ENCODE data around the gene CLIP4. TPM values are rescaled to one million over a fixed set of nuclear protein-coding genes. Genes with fewer than 3 reads are reported as not detected.

Gene CLIP4
- total RNA-seq, 1 donor from 2014 or later = 102 TPM

- DNase-seq (ENCODE audit: low read depth) = no peak
- Histone ChIP-seq H3K36me3 (ENCODE audit: control insufficient read depth, insufficient read depth, low read length) (no peaks in the 10 kb centered on the region), H3K4me3 (ENCODE audit: low read depth, low read length) (no peak overlapping the region), H3K27me3 (ENCODE audit: control insufficient read depth, insufficient read depth, low read length) (no peaks in the 10 kb centered on the region)
- no peak for TF ChIP-seq CTCF (IDR thresholded peaks at IDR 0.05; ENCODE audit: insufficient read depth, low read length, severe bottlenecking)
- no peak for FAIRE-seq
These were observed 43.9 kb upstream of the CLIP4 start for GRCh38 chr2:29071032-29071975.

- no peak for FAIRE-seq
- Histone ChIP-seq H3K36me3 (ENCODE audit: control insufficient read depth, insufficient read depth, low read length) (no peaks in the 10 kb centered on the region), H3K4me3 (ENCODE audit: low read depth, low read length) (no peak overlapping the region), H3K27me3 (ENCODE audit: control insufficient read depth, insufficient read depth, low read length) (no peaks in the 10 kb centered on the region)
- DNase-seq (ENCODE audit: low read depth) = no peak
- TF ChIP-seq CTCF (IDR thresholded peaks at IDR 0.05; ENCODE audit: insufficient read depth, low read length, severe bottlenecking) = no peak
These were observed 43.0 kb upstream of the CLIP4 start for GRCh38 chr2:29072251-29072650.

GRCh38 chr2:29072971-29073725 lies 42.1 kb upstream of the CLIP4 start:
- FAIRE-seq = no peak
- H3K27me3 ChIP-seq (ENCODE audit: control insufficient read depth, insufficient read depth, low read length) = no peaks in the 10 kb centered on the region
- no peak for TF ChIP-seq CTCF (IDR thresholded peaks at IDR 0.05; ENCODE audit: insufficient read depth, low read length, severe bottlenecking)
- no peak overlapping the region for H3K4me3 ChIP-seq (ENCODE audit: low read depth, low read length)
- no peak for DNase-seq (ENCODE audit: low read depth)
- H3K36me3 ChIP-seq (ENCODE audit: control insufficient read depth, insufficient read depth, low read length) = no peaks in the 10 kb centered on the region

GRCh38 chr2:29073933-29074332 lies 41.3 kb upstream of the CLIP4 start:
- Histone ChIP-seq H3K27me3 (ENCODE audit: control insufficient read depth, insufficient read depth, low read length) (no peaks in the 10 kb centered on the region), H3K36me3 (ENCODE audit: control insufficient read depth, insufficient read depth, low read length) (no peaks in the 10 kb centered on the region), H3K4me3 (ENCODE audit: low read depth, low read length) (no peak overlapping the region)
- FAIRE-seq (peak; percentile 32), DNase-seq (ENCODE audit: low read depth) (no peak)
- no peak for TF ChIP-seq CTCF (IDR thresholded peaks at IDR 0.05; ENCODE audit: insufficient read depth, low read length, severe bottlenecking)

GRCh38 chr2:29074411-29074810 lies 40.8 kb upstream of the CLIP4 start, which contains the start of gene PCARE:
TSS of gene PCARE (minus strand) at chr2:29074523. CDS start at chr2:29074261, 262 bp downstream.
- TF ChIP-seq CTCF (IDR thresholded peaks at IDR 0.05; ENCODE audit: insufficient read depth, low read length, severe bottlenecking) = no peak
- no peaks in the 10 kb centered on the region for H3K27me3 ChIP-seq (ENCODE audit: control insufficient read depth, insufficient read depth, low read length)
- FAIRE-seq = peak; percentile 18

More at GRCh38 chr2:29074411-29074810, 40.8 kb upstream of the CLIP4 start, which contains the start of gene PCARE:
- no peak for DNase-seq (ENCODE audit: low read depth)
- Histone ChIP-seq H3K4me3 (ENCODE audit: low read depth, low read length) (no peak within 1 kb of the TSS), H3K36me3 (ENCODE audit: control insufficient read depth, insufficient read depth, low read length) (no peaks in the 10 kb centered on the region)
